Stimulated activated naive CD8-positive, alpha-beta T cell treated with anti-CD3 and anti-CD28 coated beads, Interleukin-15, Interleukin-2, amounts not matched to agents 100 ng/mL and 50 ng/mL, for 24 hours (primary cell): ENCODE results near the gene TIAM2.

Experiments used
- H3K27ac Mint-ChIP-seq: one replicate; pipeline ENCODE4 v1.8.0; 2021; ENCODE audit warnings: mild to moderate bottlenecking, mixed read lengths
- H3K27me3 Mint-ChIP-seq: one replicate; pipeline ENCODE4 v1.8.0; 2021; ENCODE audit warnings: mixed read lengths
- H3K36me3 Mint-ChIP-seq: one replicate; pipeline ENCODE4 v1.8.0; 2021; ENCODE audit warnings: low read depth, mixed read lengths
- H3K4me1 Mint-ChIP-seq: one replicate; pipeline ENCODE4 v1.8.0; 2021; ENCODE audit warnings: low read depth, mixed read lengths
- H3K4me3 Mint-ChIP-seq: one replicate; pipeline ENCODE4 v1.8.0; 2021; ENCODE audit warnings: mild to moderate bottlenecking, mixed read lengths
- H3K9me3 Mint-ChIP-seq: one replicate; pipeline ENCODE4 v1.8.0; 2021; ENCODE audit warnings: mixed read lengths

Gene TIAM2

GRCh38 chr6:155054491-155055250, 59.6 kb downstream of the TIAM2 start:
- H3K27me3 Mint-ChIP-seq = peaks cover 4% of the 10 kb centered on the region
- no peaks in the 10 kb centered on the region for H3K36me3 Mint-ChIP-seq
- H3K4me1 Mint-ChIP-seq = peaks cover 22% of the 10 kb centered on the region

GRCh38 chr6:155055729-155056128, 60.6 kb downstream of the TIAM2 start:
- no peak overlapping the region for H3K4me3 Mint-ChIP-seq

More at GRCh38 chr6:155054491-155055250, 59.6 kb downstream of the TIAM2 start:
- Mint-ChIP-seq H3K9me3 (no peaks in the 10 kb centered on the region), H3K27ac (no peak overlapping the region), H3K4me3 (no peak overlapping the region)

GRCh38 chr6:155056756-155057155, 61.6 kb downstream of the TIAM2 start:
- Mint-ChIP-seq H3K9me3 (no peaks in the 10 kb centered on the region), H3K27me3 (peaks cover 4% of the 10 kb centered on the region), H3K4me3 (no peak overlapping the region), H3K27ac (no peak overlapping the region), H3K4me1 (peaks cover 4% of the 10 kb centered on the region), H3K36me3 (no peaks in the 10 kb centered on the region)

More at GRCh38 chr6:155055729-155056128, 60.6 kb downstream of the TIAM2 start:
- Mint-ChIP-seq H3K27me3 (peaks cover 4% of the 10 kb centered on the region), H3K4me1 (peaks cover 11% of the 10 kb centered on the region), H3K27ac (no peak overlapping the region), H3K36me3 (no peaks in the 10 kb centered on the region), H3K9me3 (no peaks in the 10 kb centered on the region)

DNA sequence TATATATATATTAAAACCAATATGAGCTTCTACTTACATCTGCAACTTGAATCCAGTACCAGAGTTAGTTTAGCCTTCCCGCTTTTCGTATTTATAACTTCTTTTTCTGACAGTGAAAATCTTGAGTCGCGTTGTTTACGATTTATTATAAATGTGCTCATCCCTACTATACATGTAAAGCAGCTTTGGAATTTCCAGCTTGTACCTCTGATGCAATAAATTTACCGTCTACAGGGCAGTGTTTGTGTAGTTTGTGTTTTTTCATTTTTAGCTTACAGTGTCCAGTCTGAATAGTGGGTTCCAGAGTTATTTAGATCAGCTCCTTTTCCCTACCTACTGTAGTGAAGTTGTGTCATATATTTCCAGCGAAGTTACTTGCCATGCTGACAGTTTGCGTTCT, 66.3 kb downstream of the TIAM2 start:
- Mint-ChIP-seq H3K27me3 (no peaks in the 10 kb centered on the region), H3K36me3 (no peaks in the 10 kb centered on the region), H3K4me3 (no peak overlapping the region), H3K9me3 (no peaks in the 10 kb centered on the region), H3K4me1 (peaks cover 3% of the 10 kb centered on the region), H3K27ac (no peak overlapping the region)

GRCh38 chr6:155062866-155063341, 67.8 kb downstream of the TIAM2 start:
- H3K4me3 Mint-ChIP-seq = no peak overlapping the region

DNA sequence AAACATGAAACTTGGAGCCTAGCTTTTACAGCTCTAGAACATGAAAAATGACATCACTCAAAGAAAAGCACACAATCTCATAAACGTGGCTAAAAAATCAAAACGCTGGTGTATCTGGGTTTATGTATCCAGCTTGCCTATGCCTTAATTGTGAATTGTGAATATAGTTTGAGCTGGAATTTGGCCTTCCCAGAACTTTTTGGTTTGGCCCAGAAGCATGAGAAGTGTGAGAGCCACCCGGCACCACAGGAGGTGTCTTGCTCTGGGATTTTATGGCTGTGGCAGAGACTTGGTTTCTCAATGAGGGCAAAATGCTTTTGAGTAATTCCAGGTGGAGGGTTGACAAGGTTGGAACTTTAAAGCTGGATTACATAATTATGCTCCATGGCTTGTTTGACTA, 69.2 kb downstream of the TIAM2 start:
- no peak overlapping the region for H3K27ac Mint-ChIP-seq
- H3K27me3 Mint-ChIP-seq = peaks cover 3% of the 10 kb centered on the region
- no peaks in the 10 kb centered on the region for H3K36me3 Mint-ChIP-seq
- no peak overlapping the region for H3K4me3 Mint-ChIP-seq
- peaks cover 3% of the 10 kb centered on the region for H3K4me1 Mint-ChIP-seq
- H3K9me3 Mint-ChIP-seq = no peaks in the 10 kb centered on the region

More at GRCh38 chr6:155062866-155063341, 67.8 kb downstream of the TIAM2 start:
- Mint-ChIP-seq H3K9me3 (no peaks in the 10 kb centered on the region), H3K27ac (no peak overlapping the region), H3K36me3 (no peaks in the 10 kb centered on the region), H3K4me1 (peaks cover 3% of the 10 kb centered on the region), H3K27me3 (no peaks in the 10 kb centered on the region)

- no peaks in the 10 kb centered on the region for H3K36me3 Mint-ChIP-seq
- peaks cover 7% of the 10 kb centered on the region for H3K27me3 Mint-ChIP-seq
- no peak overlapping the region for H3K27ac Mint-ChIP-seq
- peaks cover 3% of the 10 kb centered on the region for H3K4me1 Mint-ChIP-seq
- no peak overlapping the region for H3K4me3 Mint-ChIP-seq
- no peaks in the 10 kb centered on the region for H3K9me3 Mint-ChIP-seq
Observed at GRCh38 chr6:155066361-155066760, 71.2 kb downstream of the TIAM2 start.

DNA sequence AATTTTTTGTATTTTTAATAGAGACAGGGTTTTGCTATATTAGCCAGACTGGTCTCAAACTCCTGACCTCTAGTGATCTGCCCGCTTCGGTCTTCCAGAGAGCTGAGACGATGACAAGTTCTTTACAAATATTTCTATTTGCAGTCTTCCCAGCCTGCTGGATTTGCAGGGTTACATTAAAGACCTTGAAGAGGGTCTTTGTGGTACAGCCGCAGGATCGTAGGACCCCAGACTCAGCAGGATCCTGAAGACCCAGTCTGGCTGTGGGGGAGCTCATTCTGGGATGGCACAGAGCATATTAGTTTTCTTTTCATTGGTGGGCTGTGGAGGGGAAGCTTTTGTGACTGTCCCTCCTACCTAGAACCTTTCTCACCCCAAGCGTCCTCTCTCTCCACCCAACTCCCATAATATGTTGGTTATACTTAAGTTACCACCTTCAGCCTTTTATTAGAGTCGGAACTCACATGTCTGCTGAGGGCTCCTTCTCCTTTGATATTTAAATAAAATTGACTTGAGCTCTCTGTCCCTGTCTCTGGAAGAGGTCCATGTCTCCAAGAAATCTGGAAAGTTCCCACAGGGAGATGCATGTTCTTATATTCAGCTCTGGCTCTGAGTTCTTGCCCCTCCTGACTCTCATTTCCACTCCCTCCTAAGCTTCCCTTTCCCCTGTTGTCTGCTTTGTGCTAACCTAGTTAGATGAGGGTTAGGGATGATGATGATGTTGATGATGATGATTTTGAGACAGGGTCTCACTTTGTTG, 72.0 kb downstream of the TIAM2 start:
- Mint-ChIP-seq H3K4me3 (no peak overlapping the region), H3K9me3 (no peaks in the 10 kb centered on the region), H3K36me3 (no peaks in the 10 kb centered on the region), H3K27ac (no peak overlapping the region), H3K27me3 (peaks cover 10% of the 10 kb centered on the region), H3K4me1 (peaks cover 3% of the 10 kb centered on the region)

- no peak overlapping the region for H3K4me3 Mint-ChIP-seq
- no peaks in the 10 kb centered on the region for H3K36me3 Mint-ChIP-seq
- peaks cover 16% of the 10 kb centered on the region for H3K27me3 Mint-ChIP-seq
- H3K9me3 Mint-ChIP-seq = no peaks in the 10 kb centered on the region
- no peaks in the 10 kb centered on the region for H3K4me1 Mint-ChIP-seq
- no peak overlapping the region for H3K27ac Mint-ChIP-seq
Observed at GRCh38 chr6:155067956-155068615, 73.0 kb downstream of the TIAM2 start.

DNA sequence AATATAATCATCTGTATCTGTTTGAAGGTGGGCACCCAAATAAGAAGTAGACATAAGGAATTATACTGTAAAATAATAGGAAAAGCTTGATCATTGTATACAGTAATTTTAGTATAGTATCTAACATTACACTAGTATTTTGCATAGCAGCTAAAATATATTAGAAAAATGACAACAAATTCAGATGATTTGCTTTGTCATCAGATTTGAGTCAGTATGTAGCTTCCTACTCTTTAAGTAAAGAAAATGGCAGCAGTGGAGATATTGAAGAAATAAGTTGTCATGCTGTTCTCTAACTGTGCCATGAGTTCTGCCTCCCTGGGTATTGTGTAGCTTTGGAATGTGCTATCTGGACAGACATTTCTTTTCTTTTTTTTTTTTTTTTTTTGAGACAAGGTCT, 74.4 kb downstream of the TIAM2 start:
- no peak overlapping the region for H3K27ac Mint-ChIP-seq
- no peaks in the 10 kb centered on the region for H3K9me3 Mint-ChIP-seq
- H3K27me3 Mint-ChIP-seq = peaks cover 16% of the 10 kb centered on the region
- H3K4me3 Mint-ChIP-seq = no peak overlapping the region
- no peaks in the 10 kb centered on the region for H3K4me1 Mint-ChIP-seq
- H3K36me3 Mint-ChIP-seq = no peaks in the 10 kb centered on the region

DNA sequence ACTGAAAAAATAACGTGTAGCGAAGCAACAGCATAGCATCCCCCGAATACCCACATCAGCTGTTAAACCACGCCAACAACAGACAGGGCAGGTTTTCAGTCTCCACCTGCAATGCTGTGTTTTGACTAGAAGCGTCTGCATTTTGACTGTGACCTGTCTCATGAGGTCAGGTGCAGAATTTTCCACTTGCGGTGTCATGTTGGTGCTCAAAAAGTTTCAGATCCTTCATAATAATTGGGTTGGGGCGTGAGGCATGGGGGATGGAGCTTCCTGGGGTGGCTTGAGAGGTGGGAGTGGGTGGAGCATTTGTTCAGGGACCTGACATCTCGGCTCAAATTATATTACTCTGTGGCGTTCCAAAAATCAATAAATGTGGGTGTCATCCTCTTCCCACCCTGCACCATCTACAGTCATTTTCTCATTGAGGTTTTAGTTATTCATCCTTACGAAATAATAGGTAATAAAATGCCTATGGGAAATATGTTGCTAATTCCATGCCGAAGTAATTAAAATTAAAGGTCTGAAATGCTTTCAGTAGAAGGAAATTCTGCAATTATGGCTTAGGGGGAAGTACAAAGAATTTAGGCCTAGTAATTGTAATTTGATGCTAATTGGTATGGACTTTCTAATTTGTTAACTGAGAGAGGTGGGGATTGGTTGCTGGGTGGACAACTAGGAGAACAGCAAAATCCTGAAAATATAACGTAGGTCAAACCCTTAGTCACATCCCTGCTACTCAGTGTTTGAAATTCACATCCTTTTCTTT, 81.0 kb downstream of the TIAM2 start:
- Mint-ChIP-seq H3K27me3 (peaks cover 11% of the 10 kb centered on the region), H3K27ac (no peak overlapping the region), H3K36me3 (no peaks in the 10 kb centered on the region)

GRCh38 chr6:155077331-155077730, 82.2 kb downstream of the TIAM2 start:
- Mint-ChIP-seq H3K4me3 (no peak overlapping the region), H3K4me1 (peaks cover 25% of the 10 kb centered on the region), H3K27ac (no peak overlapping the region), H3K27me3 (peaks cover 4% of the 10 kb centered on the region), H3K36me3 (no peaks in the 10 kb centered on the region), H3K9me3 (no peaks in the 10 kb centered on the region)

More for the DNA sequence above, 81.0 kb downstream of the TIAM2 start:
- peaks cover 25% of the 10 kb centered on the region for H3K4me1 Mint-ChIP-seq
- H3K9me3 Mint-ChIP-seq = no peaks in the 10 kb centered on the region
- no peak overlapping the region for H3K4me3 Mint-ChIP-seq

GRCh38 chr6:155077784-155078183, 82.7 kb downstream of the TIAM2 start:
- H3K4me3 Mint-ChIP-seq = no peak overlapping the region
- no peaks in the 10 kb centered on the region for H3K27me3 Mint-ChIP-seq
- H3K27ac Mint-ChIP-seq = peak overlapping the region; percentile 14
- no peaks in the 10 kb centered on the region for H3K9me3 Mint-ChIP-seq
- no peaks in the 10 kb centered on the region for H3K36me3 Mint-ChIP-seq
- H3K4me1 Mint-ChIP-seq = peaks cover 25% of the 10 kb centered on the region

GRCh38 chr6:155078331-155078745, 83.2 kb downstream of the TIAM2 start:
- Mint-ChIP-seq H3K27me3 (no peaks in the 10 kb centered on the region), H3K36me3 (no peaks in the 10 kb centered on the region), H3K27ac (peak overlapping the region; percentile 14), H3K4me1 (peaks cover 25% of the 10 kb centered on the region), H3K9me3 (no peaks in the 10 kb centered on the region), H3K4me3 (no peak overlapping the region)
